K562 (cell line): ENCODE results near the gene ENTREP3. TPM values are rescaled to one million over a fixed set of nuclear protein-coding genes. Genes with fewer than 3 reads are reported as not detected.

Experiments
- AFF1 ChIP-seq, 2 experiments: fragments of 450-650 bp; IDR thresholded peaks; 2 replicates each; pipeline ENCODE4 v1.6.1; 2018; ENCODE audit warnings: mild to moderate bottlenecking in 2 of 2, low read depth in 1 of 2; ENCODE audit not compliant: partially characterized antibody in 2 of 2
- ESRRB ChIP-seq: fragments of 250-450 bp; sonication (Bioruptor Pico); IDR thresholded peaks from 2 replicates; pipeline ENCODE4 v1.5.0; 2020; ENCODE audit warnings: mild to moderate bottlenecking, moderate library complexity, borderline replicate concordance
- FOXM1 ChIP-seq, 2 experiments: fragments of 450-650 bp in 1 of 2; sonication (generic) in 1 of 2; formaldehyde crosslinking in 1 of 2; IDR thresholded peaks; 2 replicates each; pipeline versions ENCODE4 v1.6.1 to v1.9.0; 2017 to 2022; ENCODE audit warnings: low read depth in 2 of 2, mild to moderate bottlenecking in 2 of 2, missing genetic modification reagents in 1 of 2, moderate library complexity in 1 of 2
- GABPA ChIP-seq: fragments of 200-800 bp; sonication (Bioruptor generic); conservative IDR thresholded peaks from 2 replicates; pipeline ENCODE4 v1.6.1; 2016; ENCODE audit warnings: low read depth, missing genetic modification characterization, missing compliant biosample characterization
- GABPB2 ChIP-seq: fragments of 250-450 bp; sonication (Bioruptor Pico); conservative IDR thresholded peaks from 2 replicates; pipeline ENCODE4 v1.5.1; 2021; ENCODE audit warnings: mild to moderate bottlenecking
- GTF2F1 ChIP-seq: IDR thresholded peaks from 2 replicates; pipeline ENCODE4 v1.6.1; 2011; ENCODE audit warnings: low read depth, low read length, improper control_type of control experiment
- NFRKB ChIP-seq: fragments of 450-650 bp; IDR thresholded peaks from 2 replicates; pipeline ENCODE4 v1.6.1; 2016; ENCODE audit warnings: low read depth
- NFYB ChIP-seq: IDR thresholded peaks from 2 replicates; pipeline ENCODE4 v1.6.1; 2011; ENCODE audit warnings: mild to moderate bottlenecking, moderate library complexity; ENCODE audit not compliant: insufficient read length; ENCODE audit errors: extremely low read depth
- NR2C2 ChIP-seq, 2 experiments: fragments of 200-800 bp in 1 of 2; sonication (Bioruptor generic) in 1 of 2; sonication (generic) in 1 of 2; formaldehyde crosslinking in 1 of 2; IDR thresholded peaks; 2 replicates each; pipeline versions ENCODE4 v1.6.1 to v1.8.0; 2016 to 2022; ENCODE audit warnings: mild to moderate bottlenecking in 1 of 2, missing compliant biosample characterization in 1 of 2, missing genetic modification characterization in 1 of 2, missing genetic modification reagents in 1 of 2
- POLR2A ChIP-seq: fragments of 450-650 bp; conservative IDR thresholded peaks from 2 replicates; pipeline ENCODE4 v1.6.1; 2016
- POLR2AphosphoS5 ChIP-seq: IDR thresholded peaks from 2 replicates; pipeline ENCODE4 v1.6.1; 2011; ENCODE audit warnings: mild to moderate bottlenecking, low read depth, low read length, moderate library complexity; ENCODE audit not compliant: control insufficient read depth, insufficient read depth
- RFX7 ChIP-seq: fragments of 250-450 bp; sonication (Bioruptor Pico); IDR thresholded peaks from 2 replicates; pipeline ENCODE4 v1.5.1; 2021; ENCODE audit warnings: mild to moderate bottlenecking
- RHOXF2B ChIP-seq: fragments of 250-450 bp; sonication (Bioruptor Pico); conservative IDR thresholded peaks from 2 replicates; pipeline ENCODE4 v1.5.1; 2021
- SNRNP70 ChIP-seq: fragments of 200-400 bp; formaldehyde crosslinking; optimal IDR thresholded peaks from 2 replicates; pipeline ENCODE3; 2017; ENCODE audit warnings: low read depth, low read length
- SUPT5H ChIP-seq: fragments of 450-650 bp; IDR thresholded peaks from 2 replicates; pipeline ENCODE4 v1.6.1; 2016
- THAP12 ChIP-seq: fragments of 250-450 bp; sonication (Bioruptor Pico); IDR thresholded peaks from 2 replicates; pipeline ENCODE4 v1.9.0; 2021; ENCODE audit warnings: mild to moderate bottlenecking, inconsistent platforms
- ZBTB9 ChIP-seq: fragments of 450-650 bp; formaldehyde crosslinking; IDR thresholded peaks from 2 replicates; pipeline ENCODE4 v1.4.0; 2020; ENCODE audit warnings: mild to moderate bottlenecking, moderate library complexity
- ZNF696 ChIP-seq: fragments of 250-450 bp; sonication (Bioruptor Pico); conservative IDR thresholded peaks from 2 replicates; pipeline ENCODE4 v1.4.0; 2020; ENCODE audit warnings: mild to moderate bottlenecking, moderate library complexity
- polyA plus RNA-seq, 8 experiments: library from polyadenylated mRNA; depleted of rRNA in 4 of 8; stranded (reverse) in 5 of 8; unstranded in 3 of 8; fragments of >200 nt; fragmentation: Nextera tagmentation in 2 of 8; fragmentation: Illumina TruSeq in 1 of 8; extraction: Ambion mirVana in 2 of 8; extraction: Trizol in 1 of 8; gene quantifications; 2 replicates each; pipeline versions ENCODE4 v1.2.1 to v1.2.3, GENCODE V29; 2011 to 2014; ENCODE audit warnings: inconsistent platforms in 1 of 8, missing spikeins in 1 of 8
- total RNA-seq, 7 experiments: library from RNA; depleted of rRNA in 6 of 7; stranded (reverse); fragments of >200 nt in 6 of 7; fragmentation: Illumina TruSeq in 2 of 7; extraction: Trizol in 2 of 7; gene quantifications; 2 replicates each; pipeline versions ENCODE4 v1.2.1 to v1.2.3, GENCODE V29; 2011 to 2021; ENCODE audit warnings: low replicate concordance in 1 of 7
- TF ChIP-seq, protein P1 (sequence below): fragments of 450-650 bp; IDR thresholded peaks from 2 replicates; pipeline ENCODE4 v1.6.1; 2014; ENCODE audit warnings: low read depth, mild to moderate bottlenecking, moderate library complexity, borderline replicate concordance

The ENTREP3 gene
- total and polyA plus RNA-seq, 9 of the 15 experiments (the other 6 are each of a cell fraction or from before 2014, with no cell fraction given): 1.9 to 41.8 (median 5.9) TPM

DNA sequence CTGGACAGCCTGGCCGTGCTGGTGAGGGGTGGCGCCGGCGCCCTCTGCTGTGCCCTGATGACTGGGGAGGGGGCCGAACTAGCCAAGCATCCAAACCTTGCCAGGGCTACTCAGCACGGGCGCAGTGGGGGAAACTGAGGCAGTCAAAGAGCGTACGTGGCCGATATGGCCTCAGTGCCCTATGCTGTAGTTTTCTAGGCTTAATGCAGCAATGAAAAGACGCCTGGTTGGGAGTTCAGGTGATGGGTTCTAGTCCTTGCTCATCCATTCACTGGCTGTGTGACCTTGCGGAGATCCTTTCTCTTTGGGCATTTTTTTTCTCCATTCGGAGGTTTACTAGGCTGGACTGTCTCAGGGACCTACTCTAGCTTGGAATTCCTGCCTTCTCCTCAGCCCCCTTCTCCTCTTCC lies 46.0 kb downstream of the ENTREP3 start (continued):
- 0 out of 2 replicates have a peak, but pooled peaks have one; percentile 18 for TF ChIP-seq ZBTB9 (CRISPR knock-in tag)
- peak in 1 of 2 experiments; percentile 29 for TF ChIP-seq AFF1 (IDR thresholded peaks at IDR 0.05; ENCODE audit: low read depth in 1 of 2, partially characterized antibody in 2 of 2)
- peak; percentile 90 for TF ChIP-seq GABPA
- TF ChIP-seq RHOXF2B: 0 out of 2 replicates have a peak, but pooled peaks have one; percentile 65
- TF ChIP-seq NFYB: no peak
- no peak; the same call in 1 of the 2 replicates for TF ChIP-seq NR2C2 (CRISPR knock-in tag; IDR thresholded peaks at IDR 0.05)
- peak; percentile 96 for TF ChIP-seq NR2C2 (tag; IDR thresholded peaks at IDR 0.05)
- TF ChIP-seq, protein P1, sequence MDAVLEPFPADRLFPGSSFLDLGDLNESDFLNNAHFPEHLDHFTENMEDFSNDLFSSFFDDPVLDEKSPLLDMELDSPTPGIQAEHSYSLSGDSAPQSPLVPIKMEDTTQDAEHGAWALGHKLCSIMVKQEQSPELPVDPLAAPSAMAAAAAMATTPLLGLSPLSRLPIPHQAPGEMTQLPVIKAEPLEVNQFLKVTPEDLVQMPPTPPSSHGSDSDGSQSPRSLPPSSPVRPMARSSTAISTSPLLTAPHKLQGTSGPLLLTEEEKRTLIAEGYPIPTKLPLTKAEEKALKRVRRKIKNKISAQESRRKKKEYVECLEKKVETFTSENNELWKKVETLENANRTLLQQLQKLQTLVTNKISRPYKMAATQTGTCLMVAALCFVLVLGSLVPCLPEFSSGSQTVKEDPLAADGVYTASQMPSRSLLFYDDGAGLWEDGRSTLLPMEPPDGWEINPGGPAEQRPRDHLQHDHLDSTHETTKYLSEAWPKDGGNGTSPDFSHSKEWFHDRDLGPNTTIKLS: peak; percentile 68; the same call in 1 of the 2 replicates
- 0 out of 2 replicates have a peak, but pooled peaks have one; percentile 74 for TF ChIP-seq POLR2A
- TF ChIP-seq POLR2AphosphoS5: no peak
- TF ChIP-seq GTF2F1: no peak
- no peak for TF ChIP-seq FOXM1 (IDR thresholded peaks at IDR 0.05; ENCODE audit: low read depth)
- TF ChIP-seq FOXM1 (CRISPR knock-in tag; IDR thresholded peaks at IDR 0.05; ENCODE audit: low read depth): no peak
- peak; percentile 51; the same call in 1 of the 2 replicates for TF ChIP-seq GABPB2 (CRISPR knock-in tag)
- no peak for TF ChIP-seq RFX7 (CRISPR knock-in tag)
- 0 out of 2 replicates have a peak, but pooled peaks have one; percentile 15 for TF ChIP-seq THAP12
- TF ChIP-seq ZNF696 (CRISPR knock-in tag): no peak
- TF ChIP-seq SNRNP70: no peak
- TF ChIP-seq SUPT5H: no peak
- TF ChIP-seq NFRKB: peak; percentile 83
- TF ChIP-seq ESRRB (CRISPR knock-in tag): no peak
